B cell (primary cell): ENCODE results near the gene CCNF. TPM values are rescaled to one million over a fixed set of nuclear protein-coding genes. Genes with fewer than 3 reads are reported as not detected.

Experiments
- ATAC-seq: fragments of 200-7000 bp; cut with Tn5 transposase; one replicate; pipeline ENCODE4 v1.10.0; 2021; ENCODE audit warnings: low read depth, mild to moderate bottlenecking, moderate number of reproducible peaks, moderate library complexity
- CTCF ChIA-PET: fragments of 350-600 bp; sonication (Branson Sonifier 250); formaldehyde crosslinking; loops from one replicate; lab custom pipeline; 2021; ENCODE audit warnings: antibody characterized with exemption, inconsistent platforms; lab: Charles Lee
- POLR2A ChIA-PET: fragments of 350-600 bp; sonication (Branson Sonifier 250); formaldehyde crosslinking; loops from one replicate; lab custom pipeline; 2021; ENCODE audit warnings: antibody characterized with exemption; lab: Charles Lee
- DNase-seq: peaks from one replicate; pipeline ENCODE4 v3.0.0; 2013
- H2AFZ ChIP-seq: 2 replicates; pipeline ENCODE4 v1.6.1; 2012; ENCODE audit warnings: mild to moderate bottlenecking, low read depth, low read length; ENCODE audit not compliant: insufficient read depth, poor library complexity, severe bottlenecking
- H3K27ac ChIP-seq, 2 donors: 1 replicate in 1 of 2; 2 replicates in 1 of 2; pipeline ENCODE4 v1.5.1; 2012 to 2013; ENCODE audit warnings: low read length in 2 of 2, mild to moderate bottlenecking in 2 of 2, moderate library complexity in 1 of 2
- H3K27me3 ChIP-seq, 4 experiments: fragments of 200-600 bp in 1 of 4; sonication (generic) in 1 of 4; replicated peaks in 1 of 4; 1 replicate in 2 of 4; 2 replicates in 2 of 4; pipeline versions ENCODE4 v1.6.1 to v1.7.0; 2013 to 2016; ENCODE audit warnings: low read length in 3 of 4, mild to moderate bottlenecking in 2 of 4, mixed read lengths in 1 of 4, moderate library complexity in 1 of 4; ENCODE audit not compliant: insufficient read depth in 4 of 4, control insufficient read depth in 3 of 4; ENCODE audit errors: control extremely low read depth in 1 of 4
- H3K36me3 ChIP-seq, 2 experiments: replicated peaks in 1 of 2; 1 replicate in 1 of 2; 2 replicates in 1 of 2; pipeline versions ENCODE4 v1.6.1 to v1.7.1; 2013; ENCODE audit warnings: low read length in 1 of 2; ENCODE audit not compliant: insufficient read depth in 2 of 2, control insufficient read depth in 1 of 2; ENCODE audit errors: control extremely low read depth in 1 of 2, extremely low read depth in 1 of 2
- H3K4me1 ChIP-seq, 2 donors: fragments of 200-600 bp in 1 of 2; sonication (generic) in 1 of 2; 1 replicate in 1 of 2; 2 replicates in 1 of 2; pipeline versions ENCODE4 v1.5.1 to v1.6.1; 2013 to 2017; ENCODE audit warnings: low read length in 2 of 2; ENCODE audit not compliant: control insufficient read depth in 2 of 2, insufficient read depth in 2 of 2
- H3K4me2 ChIP-seq: replicated peaks from 2 replicates; pipeline ENCODE3; 2012; ENCODE audit warnings: mild to moderate bottlenecking, low read depth, low read length; ENCODE audit not compliant: poor library complexity, severe bottlenecking
- H3K4me3 ChIP-seq, 5 experiments: fragments of 200-600 bp in 1 of 5; sonication (generic) in 1 of 5; 1 replicate in 3 of 5; 2 replicates in 2 of 5; pipeline versions ENCODE4 v1.5.1 to v1.7.0; 2011 to 2016; ENCODE audit warnings: low read length in 4 of 5, mild to moderate bottlenecking in 4 of 5, low read depth in 2 of 5, control low read depth in 1 of 5, moderate library complexity in 1 of 5; ENCODE audit not compliant: insufficient read depth in 1 of 5; ENCODE audit errors: control extremely low read depth in 1 of 5, extremely low read depth in 1 of 5
- H3K79me2 ChIP-seq: fragments of 200-600 bp; sonication (generic); one replicate; pipeline ENCODE4 v1.6.0; 2016; ENCODE audit warnings: low read length; ENCODE audit not compliant: control insufficient read depth, insufficient read depth
- H3K9ac ChIP-seq: fragments of 200-600 bp; sonication (generic); 2 replicates; pipeline ENCODE4 v1.6.1; 2017; ENCODE audit warnings: mild to moderate bottlenecking, low read length, moderate library complexity
- H3K9me3 ChIP-seq, 3 donors: one replicate each; pipeline versions ENCODE4 v1.6.1 to v1.7.1; 2013; ENCODE audit warnings: low read length in 2 of 3; ENCODE audit not compliant: control insufficient read depth in 2 of 3, insufficient read depth in 1 of 3; ENCODE audit errors: control extremely low read depth in 1 of 3
- H4K20me1 ChIP-seq: 2 replicates; pipeline ENCODE4 v1.6.0; 2012; ENCODE audit warnings: mild to moderate bottlenecking, low read length; ENCODE audit not compliant: insufficient read depth, control insufficient read depth, poor library complexity, severe bottlenecking
- H3K27ac Mint-ChIP-seq: one replicate; pipeline ENCODE4 v1.8.0; 2021; ENCODE audit warnings: mixed read lengths
- H3K27me3 Mint-ChIP-seq: one replicate; pipeline ENCODE4 v1.8.0; 2021; ENCODE audit warnings: mixed read lengths
- H3K4me1 Mint-ChIP-seq: one replicate; pipeline ENCODE4 v1.8.0; 2021; ENCODE audit warnings: mixed read lengths
- H3K4me3 Mint-ChIP-seq: one replicate; pipeline ENCODE4 v1.8.0; 2021; ENCODE audit warnings: mixed read lengths
- H3K9me3 Mint-ChIP-seq: one replicate; pipeline ENCODE4 v1.8.0; 2022; ENCODE audit warnings: mixed read lengths; ENCODE audit not compliant: insufficient read depth
- CTCF ChIP-seq: fragments of 200-600 bp; IDR thresholded peaks from one replicate; pipeline ENCODE4 v1.8.0; 2022; ENCODE audit warnings: antibody characterized with exemption, mild to moderate bottlenecking
- EZH2 ChIP-seq: IDR thresholded peaks from 2 replicates; pipeline ENCODE4 v1.6.1; 2012; ENCODE audit warnings: borderline replicate concordance, low read depth, mild to moderate bottlenecking, moderate library complexity, low read length; ENCODE audit not compliant: insufficient read depth, poor library complexity, severe bottlenecking
- WGBS: methylation state at CpG from one replicate; pipeline ENCODE4 v1.1.5; 2013; ENCODE audit warnings: missing lambda C conversion rate; ENCODE audit not compliant: insufficient coverage; 5-methylcytosine and 5-hydroxymethylcytosine counted together
- intact Hi-C: fragments of 100-400 bp; cut with micrococcal nuclease; formaldehyde crosslinking; loops from one replicate; pipeline ENCODE4 v1.10.0; 2022
- polyA plus RNA-seq: library from polyadenylated mRNA; depleted of rRNA; stranded (reverse); fragments of >200 nt; gene quantifications from 2 replicates; pipeline ENCODE4 v1.2.3, GENCODE V29; 2012
- total RNA-seq, 2 donors: library from RNA; stranded (reverse); fragments of 120-200 nt in 1 of 2; gene quantifications; 1 replicate in 1 of 2; 2 replicates in 1 of 2; pipeline versions ENCODE4 v1.2.3 to v1.2.4, GENCODE V29; 2013 to 2022

Gene CCNF
- total and polyA plus RNA-seq, 2 donors (not counting 1 experiment from before 2014, with no cell fraction given), result 3.2 to 5.3 TPM

DNA sequence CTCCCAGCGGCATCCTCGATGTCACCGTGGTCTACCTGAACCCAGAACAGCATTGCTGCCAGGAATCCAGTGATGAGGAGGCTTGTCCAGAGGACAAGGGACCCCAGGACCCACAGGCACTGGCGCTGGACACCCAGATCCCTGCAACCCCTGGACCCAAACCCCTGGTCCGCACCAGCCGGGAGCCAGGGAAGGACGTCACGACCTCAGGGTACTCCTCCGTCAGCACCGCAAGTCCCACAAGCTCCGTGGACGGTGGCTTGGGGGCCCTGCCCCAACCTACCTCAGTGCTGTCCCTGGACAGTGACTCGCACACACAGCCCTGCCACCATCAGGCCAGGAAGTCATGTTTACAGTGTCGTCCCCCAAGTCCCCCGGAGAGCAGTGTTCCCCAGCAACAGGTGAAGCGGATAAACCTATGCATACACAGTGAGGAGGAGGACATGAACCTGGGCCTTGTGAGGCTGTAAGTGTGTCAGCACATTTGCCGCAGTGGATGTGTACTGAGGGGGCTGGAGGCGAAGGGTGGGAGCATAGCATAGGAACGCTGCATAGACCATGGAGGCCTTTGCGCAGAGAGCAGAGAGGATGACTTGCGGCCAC is 27.4 kb downstream of the CCNF start:
- H3K79me2 ChIP-seq, result no peaks in the 10 kb centered on the region

More for the DNA sequence above, 27.4 kb downstream of the CCNF start:
- peaks cover 0 to 12% of the 10 kb centered on the region in 2 experiments for H3K36me3 ChIP-seq
- CTCF ChIA-PET, result no interaction called here
- no peak overlapping the region for H3K4me3 ChIP-seq
- DNase-seq, result no peak
- no peaks in the 10 kb centered on the region for H3K27me3 Mint-ChIP-seq
- no peak overlapping the region for H3K9ac ChIP-seq
- 97% methylated on average over 21 of the region's 21 CpGs for WGBS
- no peak overlapping the region for H3K27ac ChIP-seq
- intact Hi-C loops, result no loop called here
- H3K27me3 ChIP-seq, result no peaks in the 10 kb centered on the region
- no peak for ATAC-seq
- H3K4me1 Mint-ChIP-seq, result peaks cover 6% of the 10 kb centered on the region
- no peak overlapping the region for H3K4me3 Mint-ChIP-seq
- TF ChIP-seq EZH2 (no peak), CTCF (no peak)
- H3K9me3 ChIP-seq, result peaks cover 0 to 2% (median 0%) of the 10 kb centered on the region in 3 donors
- H3K27ac Mint-ChIP-seq, result peak overlapping the region; percentile 61
- POLR2A ChIA-PET, result no interaction called here
- no peaks in the 10 kb centered on the region for H3K9me3 Mint-ChIP-seq
- no peak overlapping the region for H3K4me2 ChIP-seq
- H3K4me1 ChIP-seq, result peaks cover 10 to 16% of the 10 kb centered on the region in 2 donors
- H4K20me1 ChIP-seq, result no peaks in the 10 kb centered on the region
- H2AFZ ChIP-seq, result no peak overlapping the region
